GM12892 (cell line): ENCODE measurements around the gene RPP21.

ENCODE experiments used
- POLR2A ChIP-seq: IDR thresholded peaks from 2 replicates; pipeline ENCODE4 v1.6.1; 2011; ENCODE audit warnings: low read depth, low read length, control low read depth
- POLR2AphosphoS5 ChIP-seq: IDR thresholded peaks from 2 replicates; pipeline ENCODE4 v1.6.1; 2011; ENCODE audit warnings: low read depth, low read length, control low read depth

- TF ChIP-seq POLR2AphosphoS5 (no peak), POLR2A (no peak)
These were observed 49.2 kb downstream of the RPP21 start for GRCh38 chr6:30394139-30394538.
